ENCODE data around the gene KLHL21.

The KLHL21 gene

GRCh38 chr1:6597777-6598131 lies 4.9 kb downstream of the KLHL21 start:
- no peak for TF ChIP-seq CTCF (IDR thresholded peaks at IDR 0.05; ENCODE audit: low read depth, low read length)
- no peak overlapping the region for H3K4me3 ChIP-seq (replicated peaks in 1 of 2; ENCODE audit: low read depth in 2 of 2, low read length in 2 of 2)
- DNase-seq (ENCODE audit: low read depth in 2 of 2) = no peak

GRCh38 chr1:6596886-6597776 lies 5.5 kb downstream of the KLHL21 start:
- no peak overlapping the region for H3K4me3 ChIP-seq (replicated peaks in 1 of 2; ENCODE audit: low read depth in 2 of 2, low read length in 2 of 2)
- TF ChIP-seq CTCF (IDR thresholded peaks at IDR 0.05; ENCODE audit: low read depth, low read length) = no peak
- DNase-seq (ENCODE audit: low read depth in 2 of 2) = no peak

- H3K4me3 ChIP-seq (replicated peaks in 1 of 2; ENCODE audit: low read depth in 2 of 2, low read length in 2 of 2) = no peak overlapping the region
- no peak for TF ChIP-seq CTCF (IDR thresholded peaks at IDR 0.05; ENCODE audit: low read depth, low read length)
- no peak for DNase-seq (ENCODE audit: low read depth in 2 of 2)
Measured at GRCh38 chr1:6596351-6596750, 6.3 kb downstream of the KLHL21 start.

GRCh38 chr1:6594977-6595740 lies 7.5 kb downstream of the KLHL21 start:
- H3K4me3 ChIP-seq (replicated peaks in 1 of 2; ENCODE audit: low read depth in 2 of 2, low read length in 2 of 2) = no peak overlapping the region
- DNase-seq (ENCODE audit: low read depth in 2 of 2) = no peak
- TF ChIP-seq CTCF (IDR thresholded peaks at IDR 0.05; ENCODE audit: low read depth, low read length) = no peak

GRCh38 chr1:6593810-6594209 lies 8.9 kb downstream of the KLHL21 start:
- no peak overlapping the region for H3K4me3 ChIP-seq (replicated peaks in 1 of 2; ENCODE audit: low read depth in 2 of 2, low read length in 2 of 2)
- no peak for DNase-seq (ENCODE audit: low read depth in 2 of 2)
- TF ChIP-seq CTCF (IDR thresholded peaks at IDR 0.05; ENCODE audit: low read depth, low read length) = no peak

GRCh38 chr1:6592865-6593593 lies 9.6 kb downstream of the KLHL21 start:
- H3K4me3 ChIP-seq (replicated peaks in 1 of 2; ENCODE audit: low read depth in 2 of 2, low read length in 2 of 2) = no peak overlapping the region
- no peak for DNase-seq (ENCODE audit: low read depth in 2 of 2)
- no peak for TF ChIP-seq CTCF (IDR thresholded peaks at IDR 0.05; ENCODE audit: low read depth, low read length)

All from cardiac fibroblast (primary cell).